Gastroesophageal sphincter (tissue), 3 donors: Measurements from ENCODE around the gene N4BP2.

ENCODE experiments used
- EP300 ChIP-seq: sonication (generic); formaldehyde crosslinking; IDR thresholded peaks from one replicate; pipeline ENCODE4 v1.6.1; 2017; ENCODE audit warnings: antibody characterized with exemption, mild to moderate bottlenecking
- POLR2A ChIP-seq, 2 donors: fragments of 450-650 bp; IDR thresholded peaks; one replicate each; pipeline ENCODE4 v1.6.1; 2017; ENCODE audit warnings: antibody characterized with exemption in 2 of 2, mild to moderate bottlenecking in 2 of 2, moderate library complexity in 1 of 2
- TF ChIP-seq, protein P1 (sequence below), 4 experiments: fragments of 200-600 bp in 2 of 4; fragments of 450-650 bp in 2 of 4; sonication (generic) in 1 of 4; IDR thresholded peaks; one replicate each; pipeline ENCODE4 v1.5.1; 2017 to 2019; ENCODE audit warnings: antibody characterized with exemption in 4 of 4, mild to moderate bottlenecking in 2 of 4, moderate library complexity in 2 of 4

DNA sequence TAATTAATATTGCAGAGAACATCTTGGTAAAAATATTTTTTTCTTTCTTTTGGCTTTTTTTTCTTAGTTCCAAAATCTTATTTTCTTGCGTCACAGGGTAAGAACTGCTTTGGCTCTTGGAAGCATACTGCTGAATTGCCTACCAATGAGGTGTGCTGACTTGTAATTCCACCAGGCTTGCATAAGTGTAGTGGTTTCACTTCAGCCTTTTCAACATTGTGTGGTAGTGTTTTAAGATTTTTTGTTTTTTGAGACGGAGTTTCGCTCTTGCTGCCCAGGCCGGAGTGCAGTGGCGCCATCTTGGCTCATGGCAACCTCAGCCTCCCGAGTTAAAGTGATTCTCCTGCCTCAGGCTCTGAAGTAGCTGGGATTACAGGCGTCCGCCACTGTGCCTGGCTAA is 42.4 kb downstream of the N4BP2 start:
- TF ChIP-seq POLR2A (IDR thresholded peaks at IDR 0.05) = no peak
- TF ChIP-seq, protein P1, sequence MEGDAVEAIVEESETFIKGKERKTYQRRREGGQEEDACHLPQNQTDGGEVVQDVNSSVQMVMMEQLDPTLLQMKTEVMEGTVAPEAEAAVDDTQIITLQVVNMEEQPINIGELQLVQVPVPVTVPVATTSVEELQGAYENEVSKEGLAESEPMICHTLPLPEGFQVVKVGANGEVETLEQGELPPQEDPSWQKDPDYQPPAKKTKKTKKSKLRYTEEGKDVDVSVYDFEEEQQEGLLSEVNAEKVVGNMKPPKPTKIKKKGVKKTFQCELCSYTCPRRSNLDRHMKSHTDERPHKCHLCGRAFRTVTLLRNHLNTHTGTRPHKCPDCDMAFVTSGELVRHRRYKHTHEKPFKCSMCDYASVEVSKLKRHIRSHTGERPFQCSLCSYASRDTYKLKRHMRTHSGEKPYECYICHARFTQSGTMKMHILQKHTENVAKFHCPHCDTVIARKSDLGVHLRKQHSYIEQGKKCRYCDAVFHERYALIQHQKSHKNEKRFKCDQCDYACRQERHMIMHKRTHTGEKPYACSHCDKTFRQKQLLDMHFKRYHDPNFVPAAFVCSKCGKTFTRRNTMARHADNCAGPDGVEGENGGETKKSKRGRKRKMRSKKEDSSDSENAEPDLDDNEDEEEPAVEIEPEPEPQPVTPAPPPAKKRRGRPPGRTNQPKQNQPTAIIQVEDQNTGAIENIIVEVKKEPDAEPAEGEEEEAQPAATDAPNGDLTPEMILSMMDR (IDR thresholded peaks at IDR 0.05) = no peak
- TF ChIP-seq EP300 = no peak
